ENCODE measurements around the gene ABR.

DNA sequence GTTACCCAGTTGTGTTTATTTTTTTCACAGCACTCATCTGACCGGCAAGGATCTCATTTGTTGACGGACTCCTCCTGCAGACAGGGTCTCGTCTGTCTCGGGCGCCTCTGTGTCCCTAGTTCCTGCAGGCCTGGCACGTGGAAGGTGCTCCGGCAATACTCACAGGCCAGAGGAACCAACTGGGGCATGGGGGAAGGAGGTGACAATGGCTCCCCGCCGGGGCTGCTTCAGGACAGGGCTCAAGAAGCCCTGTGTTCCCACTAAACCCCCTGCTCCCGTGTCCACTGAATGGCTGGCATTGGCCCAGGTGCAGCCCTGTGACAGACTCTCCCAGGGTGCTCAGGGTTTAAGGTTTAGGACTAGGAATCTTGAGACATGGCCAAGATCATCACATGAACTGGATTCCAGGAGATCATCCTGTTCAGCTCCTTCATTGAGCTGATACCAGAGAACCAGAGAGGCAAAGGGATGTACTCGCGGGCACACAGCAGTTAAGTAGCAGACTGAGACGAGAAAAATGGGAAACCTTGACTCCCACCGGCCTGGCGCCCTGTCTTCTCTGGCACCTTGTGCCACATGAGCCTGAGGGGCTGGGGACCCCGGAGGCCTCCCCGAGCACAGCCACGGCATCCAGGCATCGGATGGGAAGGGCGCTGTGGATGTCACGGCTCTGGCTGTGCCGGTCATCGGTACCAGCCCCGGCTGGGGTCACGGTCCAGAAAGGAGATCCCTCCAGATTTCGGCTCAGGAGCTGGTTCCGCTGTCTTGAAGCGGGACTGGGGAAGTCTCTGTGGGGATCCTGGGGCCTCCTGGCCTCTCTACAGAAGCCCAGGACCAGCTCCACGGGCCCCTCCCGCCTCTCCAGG lies 153.8 kb downstream of the ABR start:
- TF ChIP-seq, protein P1, sequence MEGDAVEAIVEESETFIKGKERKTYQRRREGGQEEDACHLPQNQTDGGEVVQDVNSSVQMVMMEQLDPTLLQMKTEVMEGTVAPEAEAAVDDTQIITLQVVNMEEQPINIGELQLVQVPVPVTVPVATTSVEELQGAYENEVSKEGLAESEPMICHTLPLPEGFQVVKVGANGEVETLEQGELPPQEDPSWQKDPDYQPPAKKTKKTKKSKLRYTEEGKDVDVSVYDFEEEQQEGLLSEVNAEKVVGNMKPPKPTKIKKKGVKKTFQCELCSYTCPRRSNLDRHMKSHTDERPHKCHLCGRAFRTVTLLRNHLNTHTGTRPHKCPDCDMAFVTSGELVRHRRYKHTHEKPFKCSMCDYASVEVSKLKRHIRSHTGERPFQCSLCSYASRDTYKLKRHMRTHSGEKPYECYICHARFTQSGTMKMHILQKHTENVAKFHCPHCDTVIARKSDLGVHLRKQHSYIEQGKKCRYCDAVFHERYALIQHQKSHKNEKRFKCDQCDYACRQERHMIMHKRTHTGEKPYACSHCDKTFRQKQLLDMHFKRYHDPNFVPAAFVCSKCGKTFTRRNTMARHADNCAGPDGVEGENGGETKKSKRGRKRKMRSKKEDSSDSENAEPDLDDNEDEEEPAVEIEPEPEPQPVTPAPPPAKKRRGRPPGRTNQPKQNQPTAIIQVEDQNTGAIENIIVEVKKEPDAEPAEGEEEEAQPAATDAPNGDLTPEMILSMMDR (IDR thresholded peaks at IDR 0.05): no peak
- no peak for TF ChIP-seq POLR2AphosphoS5 (IDR thresholded peaks at IDR 0.05)

All from transverse colon (tissue), 4 donors.